Measurements from ENCODE around the gene RFX8. TPM values are rescaled to one million over a fixed set of nuclear protein-coding genes. Genes with fewer than 3 reads are reported as not detected.

Gene RFX8
- total and polyA plus RNA-seq, 2 of the 4 experiments (the other 2 are of a cell fraction): 2.9 to 5.3 TPM

DNA sequence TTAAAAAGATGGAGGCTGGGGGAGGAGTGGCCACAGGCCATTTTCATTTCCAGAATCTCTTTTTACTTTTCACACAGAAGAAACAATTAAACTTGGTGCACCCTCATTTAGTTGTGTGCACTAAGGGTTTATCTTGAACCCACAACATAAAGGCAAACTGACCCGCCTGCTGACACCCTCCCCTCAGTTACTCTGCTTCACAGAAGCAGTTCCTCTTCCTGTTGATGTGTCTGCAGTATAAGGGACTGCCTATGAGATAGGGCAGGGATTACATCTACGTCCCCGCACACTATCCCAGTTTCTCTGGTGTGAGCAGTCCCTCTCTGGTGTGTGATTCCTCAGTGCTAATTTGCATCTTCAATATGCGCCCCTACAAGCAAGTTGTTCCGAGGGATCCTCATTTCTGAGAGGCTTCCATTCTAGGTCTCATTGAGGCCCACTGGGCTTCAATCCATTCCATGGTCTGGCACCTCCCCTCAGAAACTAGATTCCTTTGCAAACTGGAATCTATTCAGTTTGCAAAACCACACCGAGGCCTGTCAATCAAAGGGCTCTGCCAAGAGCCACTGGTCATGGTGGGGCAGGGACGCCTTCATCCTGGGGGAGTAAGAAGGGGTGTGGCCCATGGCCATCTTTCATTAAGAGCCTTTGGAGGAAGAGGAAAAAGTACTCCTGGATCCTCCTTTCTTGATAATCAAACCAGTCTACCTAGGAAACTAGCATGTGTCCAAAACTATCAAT lies 99.9 kb downstream of the RFX8 start:
- Histone ChIP-seq H3K18ac (ENCODE audit: low read depth, low read length) (no peak overlapping the region), H2BK20ac (ENCODE audit: low read depth, low read length) (no peak overlapping the region), H3K9ac (ENCODE audit: low read depth, low read length) (no peak overlapping the region), H2BK15ac (ENCODE audit: low read depth, low read length) (no peak overlapping the region), H2BK5ac (ENCODE audit: low read depth, low read length, poor library complexity, severe bottlenecking) (no peak overlapping the region), H4K5ac (ENCODE audit: low read depth, low read length) (no peak overlapping the region), H4K8ac (ENCODE audit: low read depth in 2 of 2, low read length in 2 of 2) (no peak overlapping the region), H3K27ac (ENCODE audit: insufficient read depth, low read length) (no peak overlapping the region), H4K20me1 (ENCODE audit: insufficient read depth, low read length) (no peaks in the 10 kb centered on the region), H2AK5ac (ENCODE audit: low read depth, low read length) (no peak overlapping the region), H3K4me1 (ENCODE audit: control insufficient read depth, insufficient read depth, low read length) (no peaks in the 10 kb centered on the region), H2AK9ac (replicated peaks; ENCODE audit: low read depth, low read length, poor library complexity) (no peak overlapping the region), H2AFZ (replicated peaks; ENCODE audit: low read length, poor library complexity) (no peak overlapping the region), H3K36me3 (ENCODE audit: control insufficient read depth, insufficient read depth, low read length) (no peaks in the 10 kb centered on the region), H3K9me1 (ENCODE audit: insufficient read depth, low read length) (no peaks in the 10 kb centered on the region), H2BK120ac (ENCODE audit: low read depth, low read length) (no peak overlapping the region), H3K79me1 (ENCODE audit: low read depth in 1 of 2, low read length in 2 of 2) (no peaks in the 10 kb centered on the region), H3K27me3 (ENCODE audit: control insufficient read depth, insufficient read depth, low read length) (peaks cover 3% of the 10 kb centered on the region), H3K9me3 (ENCODE audit: control insufficient read depth, insufficient read depth, low read length) (no peaks in the 10 kb centered on the region), H3K14ac (replicated peaks; ENCODE audit: low read depth, low read length) (no peak overlapping the region), H3K4me2 (ENCODE audit: low read depth, low read length) (no peak overlapping the region), H3K56ac (ENCODE audit: extremely low read depth, insufficient read depth, low read length) (no peak overlapping the region), H3K4ac (ENCODE audit: low read depth, low read length) (no peak overlapping the region), H3K4me3 (ENCODE audit: insufficient read depth, low read depth, low read length) (no peak overlapping the region), H4K91ac (ENCODE audit: insufficient read depth, low read depth, low read length) (no peak overlapping the region), H3K23ac (ENCODE audit: low read depth, low read length) (no peak overlapping the region)
- dilution Hi-C loops (cut with HindIII; ENCODE audit: low sequenced_read_pairs, unreplicated experiment): no loop called here
- no peak for DNase-seq
- ChIA-PET POLR2A (ENCODE audit: unreplicated experiment) (no interaction called here), CTCF (no interaction called here)
- intact Hi-C loops (cut with micrococcal nuclease): no loop called here
- in situ Hi-C loops (cut with MboI; ENCODE audit: low sequenced_read_pairs): no loop called here
- WGBS, 2 experiments (ENCODE audit: extremely low coverage in 2 of 2, insufficient read length in 1 of 2): 90% methylated on average over 2 of the region's 7 CpGs; no CpG with 5 or more reads in 1 of the 2 experiments
- no peak for ATAC-seq (ENCODE audit: low read depth)
- no TSS peak for BruUV-seq (replicated peaks)
- no peak for TF ChIP-seq MAZ (IDR thresholded peaks at IDR 0.05; ENCODE audit: borderline replicate concordance, low read depth, low read length)
- no peak for TF ChIP-seq RAD21 (IDR thresholded peaks at IDR 0.05; ENCODE audit: low read length)
- no peak for TF ChIP-seq SMC3 (IDR thresholded peaks at IDR 0.05; ENCODE audit: low read depth, low read length)
- TF ChIP-seq, protein P1, sequence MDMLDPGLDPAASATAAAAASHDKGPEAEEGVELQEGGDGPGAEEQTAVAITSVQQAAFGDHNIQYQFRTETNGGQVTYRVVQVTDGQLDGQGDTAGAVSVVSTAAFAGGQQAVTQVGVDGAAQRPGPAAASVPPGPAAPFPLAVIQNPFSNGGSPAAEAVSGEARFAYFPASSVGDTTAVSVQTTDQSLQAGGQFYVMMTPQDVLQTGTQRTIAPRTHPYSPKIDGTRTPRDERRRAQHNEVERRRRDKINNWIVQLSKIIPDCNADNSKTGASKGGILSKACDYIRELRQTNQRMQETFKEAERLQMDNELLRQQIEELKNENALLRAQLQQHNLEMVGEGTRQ (IDR thresholded peaks at IDR 0.05; ENCODE audit: low read depth, low read length): no peak

Data from IMR-90 (cell line).